NT2/D1 (cell line): ENCODE results near the gene CREB5.

Source experiments
- SUZ12 ChIP-seq: IDR thresholded peaks from 2 replicates; pipeline ENCODE4 v1.6.1; 2011; ENCODE audit not compliant: insufficient read length, insufficient read depth; ENCODE audit errors: extremely low read depth
- YY1 ChIP-seq: IDR thresholded peaks from 2 replicates; pipeline ENCODE4 v1.6.1; 2011; ENCODE audit not compliant: insufficient read length, insufficient read depth
- ZNF274 ChIP-seq: IDR thresholded peaks from 2 replicates; pipeline ENCODE4 v1.6.1; 2011; ENCODE audit warnings: mild to moderate bottlenecking, low read depth, low read length

DNA sequence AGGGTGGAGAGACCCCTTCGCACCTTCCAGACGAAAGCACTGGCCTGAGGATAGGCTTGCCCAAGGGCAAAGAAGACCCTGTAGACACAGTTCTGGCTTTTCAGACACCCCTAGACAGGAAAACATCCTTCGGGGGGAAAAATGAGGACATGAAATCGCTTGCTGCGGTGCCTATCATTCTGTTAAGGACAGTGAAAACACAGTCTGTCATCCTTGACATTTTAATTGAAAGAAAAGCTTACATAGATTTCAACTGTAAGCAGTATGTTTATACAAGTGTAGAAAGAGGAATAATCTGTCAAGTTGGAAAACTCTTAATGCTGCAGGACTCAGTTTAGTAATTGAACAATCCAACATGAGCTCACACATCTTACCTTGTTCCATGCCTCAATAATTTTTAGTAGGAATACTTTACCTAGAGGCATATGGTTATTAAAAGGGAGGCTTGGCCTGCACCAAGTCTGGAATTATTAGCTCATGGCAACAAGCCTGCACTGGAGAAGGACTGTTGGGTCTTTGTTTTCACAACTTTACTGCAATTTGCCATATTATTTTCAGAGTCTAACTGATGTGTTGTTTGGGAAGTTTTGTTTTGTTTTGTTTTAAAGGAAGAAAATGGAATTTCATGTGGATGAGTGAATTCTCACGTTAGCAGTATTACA, 302.3 kb downstream of the CREB5 start:
- no peak for TF ChIP-seq YY1
- no peak for TF ChIP-seq ZNF274
- TF ChIP-seq SUZ12 = no peak
